CD4-positive, alpha-beta T cell treated with Interleukin-15 for 1 hour (primary cell): ENCODE measurements around the gene ATG16L1.

Source experiments
- DNase-seq: peaks from one replicate; pipeline ENCODE4 v3.0.0-alpha.2; 2020

ATG16L1 gene

GRCh38 chr2:233338046-233338445 lies 86.6 kb downstream of the ATG16L1 start:
- peak; percentile 14 for DNase-seq

GRCh38 chr2:233338812-233339368 lies 87.4 kb downstream of the ATG16L1 start:
- DNase-seq = no peak

- no peak for DNase-seq
These were observed 88.0 kb downstream of the ATG16L1 start for GRCh38 chr2:233339427-233339826.

- DNase-seq = no peak
These were observed 89.8 kb downstream of the ATG16L1 start for GRCh38 chr2:233341296-233341695.

- no peak for DNase-seq
These were observed 90.8 kb downstream of the ATG16L1 start for GRCh38 chr2:233342301-233342700.

- no peak for DNase-seq
These were observed 91.8 kb downstream of the ATG16L1 start for GRCh38 chr2:233343171-233343705.
